IPS-20b (cell line): ENCODE results near the gene ZNRF1.

Experiments used
- H3K27ac ChIP-seq: one replicate; pipeline ENCODE4 v1.5.1; 2013; ENCODE audit warnings: low read length
- H3K27me3 ChIP-seq: 2 replicates; pipeline ENCODE4 v1.6.1; 2013; ENCODE audit warnings: mild to moderate bottlenecking, low read length, inconsistent platforms; ENCODE audit not compliant: insufficient read depth
- H3K36me3 ChIP-seq: 2 replicates; pipeline ENCODE4 v1.6.1; 2013; ENCODE audit warnings: low read depth, mild to moderate bottlenecking, inconsistent platforms, low read length, moderate library complexity; ENCODE audit not compliant: insufficient read depth
- H3K4me1 ChIP-seq: 2 replicates; pipeline ENCODE4 v1.6.1; 2013; ENCODE audit warnings: mild to moderate bottlenecking, control low read depth, inconsistent platforms, low read length, moderate library complexity; ENCODE audit not compliant: insufficient read depth
- H3K4me3 ChIP-seq: 2 replicates; pipeline ENCODE4 v1.5.1; 2013; ENCODE audit warnings: mild to moderate bottlenecking, low read length, inconsistent platforms
- H3K9ac ChIP-seq: 2 replicates; pipeline ENCODE4 v1.6.1; 2013; ENCODE audit warnings: low read depth, mild to moderate bottlenecking, inconsistent platforms, low read length, moderate library complexity
- H3K9me3 ChIP-seq: 2 replicates; pipeline ENCODE4 v1.6.1; 2013; ENCODE audit warnings: mild to moderate bottlenecking, low read depth, low read length, inconsistent platforms; ENCODE audit not compliant: insufficient read depth

The ZNRF1 gene

GRCh38 chr16:75064403-75065148 is 65.8 kb downstream of the ZNRF1 start:
- Histone ChIP-seq H3K27me3 (no peaks in the 10 kb centered on the region), H3K36me3 (no peaks in the 10 kb centered on the region), H3K9ac (no peak overlapping the region), H3K27ac (no peak overlapping the region), H3K9me3 (no peaks in the 10 kb centered on the region), H3K4me3 (no peak overlapping the region), H3K4me1 (peaks cover 5% of the 10 kb centered on the region; the same call in 1 of the 2 replicates)

- no peak overlapping the region for H3K27ac ChIP-seq
- peaks cover 5% of the 10 kb centered on the region; the same call in 1 of the 2 replicates for H3K4me1 ChIP-seq
- no peak overlapping the region for H3K9ac ChIP-seq
- H3K36me3 ChIP-seq = no peaks in the 10 kb centered on the region
- no peaks in the 10 kb centered on the region for H3K9me3 ChIP-seq
- no peak overlapping the region for H3K4me3 ChIP-seq
- H3K27me3 ChIP-seq = no peaks in the 10 kb centered on the region
Measured at GRCh38 chr16:75065149-75065505, 66.3 kb downstream of the ZNRF1 start.

GRCh38 chr16:75065521-75066149 is 66.8 kb downstream of the ZNRF1 start:
- no peak overlapping the region for H3K27ac ChIP-seq
- no peak overlapping the region for H3K4me3 ChIP-seq
- H3K4me1 ChIP-seq = peaks cover 5% of the 10 kb centered on the region; the same call in 1 of the 2 replicates
- H3K27me3 ChIP-seq = no peaks in the 10 kb centered on the region
- H3K9ac ChIP-seq = no peak overlapping the region
- no peaks in the 10 kb centered on the region for H3K36me3 ChIP-seq
- H3K9me3 ChIP-seq = no peaks in the 10 kb centered on the region

GRCh38 chr16:75066861-75067447 is 68.1 kb downstream of the ZNRF1 start:
- Histone ChIP-seq H3K9ac (no peak overlapping the region), H3K4me1 (peaks cover 5% of the 10 kb centered on the region; the same call in 1 of the 2 replicates), H3K4me3 (no peak overlapping the region), H3K27ac (no peak overlapping the region), H3K27me3 (no peaks in the 10 kb centered on the region), H3K36me3 (no peaks in the 10 kb centered on the region), H3K9me3 (no peaks in the 10 kb centered on the region)

GRCh38 chr16:75068085-75069031 is 69.5 kb downstream of the ZNRF1 start:
- H3K4me1 ChIP-seq = peaks cover 5% of the 10 kb centered on the region; the same call in 1 of the 2 replicates
- no peak overlapping the region for H3K9ac ChIP-seq
- H3K4me3 ChIP-seq = no peak overlapping the region
- no peaks in the 10 kb centered on the region for H3K36me3 ChIP-seq
- H3K27me3 ChIP-seq = no peaks in the 10 kb centered on the region
- H3K9me3 ChIP-seq = no peaks in the 10 kb centered on the region
- no peak overlapping the region for H3K27ac ChIP-seq

GRCh38 chr16:75070012-75070841 is 71.4 kb downstream of the ZNRF1 start:
- Histone ChIP-seq H3K4me3 (no peak overlapping the region), H3K9ac (no peak overlapping the region), H3K27me3 (no peaks in the 10 kb centered on the region), H3K9me3 (no peaks in the 10 kb centered on the region), H3K27ac (no peak overlapping the region), H3K4me1 (peaks cover 12% of the 10 kb centered on the region; the same call in 1 of the 2 replicates), H3K36me3 (no peaks in the 10 kb centered on the region)

- no peak overlapping the region for H3K27ac ChIP-seq
Measured at GRCh38 chr16:75071621-75072020, 72.8 kb downstream of the ZNRF1 start.

GRCh38 chr16:75072239-75072947 is 73.6 kb downstream of the ZNRF1 start:
- Histone ChIP-seq H3K27me3 (no peaks in the 10 kb centered on the region), H3K27ac (no peak overlapping the region), H3K4me3 (no peak overlapping the region), H3K4me1 (peaks cover 12% of the 10 kb centered on the region; the same call in 1 of the 2 replicates), H3K9me3 (no peaks in the 10 kb centered on the region), H3K9ac (no peak overlapping the region), H3K36me3 (no peaks in the 10 kb centered on the region)

More at GRCh38 chr16:75071621-75072020, 72.8 kb downstream of the ZNRF1 start:
- no peaks in the 10 kb centered on the region for H3K36me3 ChIP-seq
- no peaks in the 10 kb centered on the region for H3K27me3 ChIP-seq
- no peak overlapping the region for H3K9ac ChIP-seq
- H3K9me3 ChIP-seq = no peaks in the 10 kb centered on the region
- no peak overlapping the region for H3K4me3 ChIP-seq
- peaks cover 12% of the 10 kb centered on the region; the same call in 1 of the 2 replicates for H3K4me1 ChIP-seq

GRCh38 chr16:75073545-75074303 is 74.9 kb downstream of the ZNRF1 start:
- Histone ChIP-seq H3K27me3 (no peaks in the 10 kb centered on the region), H3K9me3 (no peaks in the 10 kb centered on the region), H3K4me1 (peaks cover 12% of the 10 kb centered on the region; the same call in 1 of the 2 replicates), H3K27ac (no peak overlapping the region), H3K9ac (no peak overlapping the region), H3K4me3 (no peak overlapping the region), H3K36me3 (no peaks in the 10 kb centered on the region)
